ENCODE data around the gene GABPB1. TPM values are rescaled to one million over a fixed set of nuclear protein-coding genes. Genes with fewer than 3 reads are reported as not detected.

GABPB1 gene
- total RNA-seq, 2 experiments from 2014 or later = 37.5 to 38.1 TPM

GRCh38 chr15:50260969-50261496 is 94.0 kb downstream of the GABPB1 start:
- no peak for DNase-seq
- no peaks in the 10 kb centered on the region for H3K36me3 Mint-ChIP-seq (ENCODE audit: low read depth)
- H3K9me3 Mint-ChIP-seq = no peaks in the 10 kb centered on the region
- CTCF ChIA-PET = interaction anchor here (0.8 to 2.5 kb wide), 7 partner anchors 9 to 79 kb away, joined by 3 to 10 read pairs (median 3); partner anchors contain the start of gene SLC27A2
- POLR2A ChIA-PET = interaction anchor here (1.0 to 5.6 kb wide), 11 partner anchors 12 to 1450 kb away, joined by 3 to 80 read pairs (median 6); partner anchors contain the start of genes CEP152, GABPB1, SLC27A2 and USP8
- peak overlapping the region; percentile 90 for H3K27ac Mint-ChIP-seq
- peak overlapping the region; percentile 2 for H3K4me3 Mint-ChIP-seq
- no peaks in the 10 kb centered on the region for H3K27me3 Mint-ChIP-seq
- H3K4me1 Mint-ChIP-seq = peaks cover 79% of the 10 kb centered on the region

- CTCF ChIA-PET = interaction anchor here (1.5 to 2.5 kb wide), 5 partner anchors 10 to 77 kb away, joined by 3 to 10 read pairs (median 5); partner anchors contain the start of gene SLC27A2
- Mint-ChIP-seq H3K27ac (peak overlapping the region; percentile 90), H3K4me3 (no peak overlapping the region)
These were observed 95.7 kb downstream of the GABPB1 start for GRCh38 chr15:50259276-50259675.

GRCh38 chr15:50257924-50258323 is 97.1 kb downstream of the GABPB1 start:
- Mint-ChIP-seq H3K27me3 (no peaks in the 10 kb centered on the region), H3K9me3 (peaks cover 1% of the 10 kb centered on the region), H3K4me1 (peaks cover 70% of the 10 kb centered on the region), H3K36me3 (ENCODE audit: low read depth) (no peaks in the 10 kb centered on the region), H3K4me3 (no peak overlapping the region), H3K27ac (peak overlapping the region; percentile 41)
- CTCF ChIA-PET = interaction anchor here (0.9 to 1.7 kb wide), 2 partner anchors 10 to 58 kb away, joined by 4 to 5 read pairs; no protein-coding TSS in a partner anchor
- no peak for DNase-seq
- POLR2A ChIA-PET = interaction anchor here (0.8 to 1.9 kb wide), 7 partner anchors 9 to 651 kb away, joined by 3 to 10 read pairs (median 7); partner anchors contain the start of genes GABPB1 and SLC27A2

More at GRCh38 chr15:50259276-50259675, 95.7 kb downstream of the GABPB1 start:
- POLR2A ChIA-PET = interaction anchor here (0.6 to 5.6 kb wide), 4 partner anchors 10 to 98 kb away, joined by 3 to 80 read pairs (median 58); partner anchors contain the start of genes GABPB1 and SLC27A2
- Mint-ChIP-seq H3K4me1 (peaks cover 79% of the 10 kb centered on the region), H3K9me3 (peaks cover 1% of the 10 kb centered on the region), H3K27me3 (no peaks in the 10 kb centered on the region), H3K36me3 (ENCODE audit: low read depth) (no peaks in the 10 kb centered on the region)
- DNase-seq = no peak

- no peaks in the 10 kb centered on the region for H3K27me3 Mint-ChIP-seq
- peaks cover 64% of the 10 kb centered on the region for H3K4me1 Mint-ChIP-seq
- no peak overlapping the region for H3K27ac Mint-ChIP-seq
- CTCF ChIA-PET = interaction anchor here (0.9 kb wide), 1 partner anchor 59 kb away, joined by 4 read pairs; no protein-coding TSS in a partner anchor
- DNase-seq = no peak
- no peaks in the 10 kb centered on the region for H3K36me3 Mint-ChIP-seq (ENCODE audit: low read depth)
- no peak overlapping the region for H3K4me3 Mint-ChIP-seq
- POLR2A ChIA-PET = interaction anchor here (0.8 to 1.9 kb wide), 7 partner anchors 8 to 652 kb away, joined by 3 to 10 read pairs (median 7); partner anchors contain the start of genes GABPB1 and SLC27A2
- H3K9me3 Mint-ChIP-seq = peaks cover 1% of the 10 kb centered on the region
These were observed 97.7 kb downstream of the GABPB1 start for GRCh38 chr15:50257332-50257731.

GRCh38 chr15:50256188-50257041 is 98.6 kb downstream of the GABPB1 start:
- H3K27me3 Mint-ChIP-seq = no peaks in the 10 kb centered on the region
- no peaks in the 10 kb centered on the region for H3K36me3 Mint-ChIP-seq (ENCODE audit: low read depth)
- peaks cover 1% of the 10 kb centered on the region for H3K9me3 Mint-ChIP-seq
- no peak overlapping the region for H3K4me3 Mint-ChIP-seq
- ChIA-PET CTCF (no interaction called here), POLR2A (interaction anchor here (1.9 kb wide), 1 partner anchor 9 kb away, joined by 8 read pairs; no protein-coding TSS in a partner anchor)
- peaks cover 58% of the 10 kb centered on the region for H3K4me1 Mint-ChIP-seq
- H3K27ac Mint-ChIP-seq = no peak overlapping the region
- no peak for DNase-seq

GRCh38 chr15:50252556-50252955 is 102.4 kb downstream of the GABPB1 start:
- H3K27ac Mint-ChIP-seq = no peak overlapping the region
- H3K9me3 Mint-ChIP-seq = peaks cover 1% of the 10 kb centered on the region
- H3K4me1 Mint-ChIP-seq = peaks cover 53% of the 10 kb centered on the region
- DNase-seq = no peak
- CTCF ChIA-PET = no interaction called here
- H3K36me3 Mint-ChIP-seq (ENCODE audit: low read depth) = no peaks in the 10 kb centered on the region
- POLR2A ChIA-PET = interaction anchor here (0.9 kb wide), 1 partner anchor 69 kb away, joined by 3 read pairs; no protein-coding TSS in a partner anchor
- H3K4me3 Mint-ChIP-seq = no peak overlapping the region
- no peaks in the 10 kb centered on the region for H3K27me3 Mint-ChIP-seq

- H3K36me3 Mint-ChIP-seq (ENCODE audit: low read depth) = no peaks in the 10 kb centered on the region
- no peak overlapping the region for H3K4me3 Mint-ChIP-seq
- no peak overlapping the region for H3K27ac Mint-ChIP-seq
- CTCF ChIA-PET = interaction anchor here (1.0 kb wide), 1 partner anchor 10 kb away, joined by 3 read pairs; no protein-coding TSS in a partner anchor
- H3K9me3 Mint-ChIP-seq = peaks cover 1% of the 10 kb centered on the region
- POLR2A ChIA-PET = interaction anchor here (0.9 to 5.2 kb wide), 2 partner anchors 9 to 68 kb away, joined by 3 to 74 read pairs; no protein-coding TSS in a partner anchor
- H3K27me3 Mint-ChIP-seq = no peaks in the 10 kb centered on the region
- peaks cover 52% of the 10 kb centered on the region for H3K4me1 Mint-ChIP-seq
- DNase-seq = no peak
These were observed 103.3 kb downstream of the GABPB1 start for GRCh38 chr15:50251638-50252182.

GRCh38 chr15:50250760-50251394 is 104.1 kb downstream of the GABPB1 start:
- ChIA-PET POLR2A (interaction anchor here (5.2 kb wide), 1 partner anchor 10 kb away, joined by 74 read pairs; no protein-coding TSS in a partner anchor), CTCF (no interaction called here)
- Mint-ChIP-seq H3K4me1 (peaks cover 51% of the 10 kb centered on the region), H3K27ac (no peak overlapping the region), H3K36me3 (ENCODE audit: low read depth) (no peaks in the 10 kb centered on the region), H3K9me3 (peaks cover 1% of the 10 kb centered on the region), H3K4me3 (no peak overlapping the region), H3K27me3 (no peaks in the 10 kb centered on the region)
- DNase-seq = no peak

- H3K27me3 Mint-ChIP-seq = no peaks in the 10 kb centered on the region
- no peaks in the 10 kb centered on the region for H3K36me3 Mint-ChIP-seq (ENCODE audit: low read depth)
- H3K4me3 Mint-ChIP-seq = no peak overlapping the region
- no peak overlapping the region for H3K27ac Mint-ChIP-seq
- no peak for DNase-seq
- ChIA-PET CTCF (no interaction called here), POLR2A (interaction anchor here (1.6 to 5.2 kb wide), 3 partner anchors 8 to 67 kb away, joined by 10 to 74 read pairs (median 28); partner anchors contain the start of gene SLC27A2)
- H3K9me3 Mint-ChIP-seq = no peaks in the 10 kb centered on the region
- H3K4me1 Mint-ChIP-seq = peaks cover 50% of the 10 kb centered on the region
These were observed 105.3 kb downstream of the GABPB1 start for GRCh38 chr15:50249704-50250103.

- H3K27me3 Mint-ChIP-seq = no peaks in the 10 kb centered on the region
These were observed 105.9 kb downstream of the GABPB1 start for GRCh38 chr15:50248994-50249582.

GRCh38 chr15:50247819-50248655 is 107.0 kb downstream of the GABPB1 start:
- H3K4me1 Mint-ChIP-seq = peaks cover 51% of the 10 kb centered on the region
- H3K27me3 Mint-ChIP-seq = no peaks in the 10 kb centered on the region
- H3K9me3 Mint-ChIP-seq = peaks cover 2% of the 10 kb centered on the region
- POLR2A ChIA-PET = interaction anchor here (0.9 to 5.2 kb wide), 8 partner anchors 9 to 176 kb away, joined by 3 to 74 read pairs (median 6); partner anchors contain the start of genes GABPB1, SLC27A2 and USP8
- peak; percentile 79 for DNase-seq
- peak overlapping the region; percentile 66 for H3K4me3 Mint-ChIP-seq
- peak overlapping the region; percentile 90 for H3K27ac Mint-ChIP-seq
- CTCF ChIA-PET = interaction anchor here (1.0 to 1.2 kb wide), 3 partner anchors 11 to 69 kb away, joined by 3 to 5 read pairs (median 3); no protein-coding TSS in a partner anchor
- peaks cover 6% of the 10 kb centered on the region for H3K36me3 Mint-ChIP-seq (ENCODE audit: low read depth)

More at GRCh38 chr15:50248994-50249582, 105.9 kb downstream of the GABPB1 start:
- CTCF ChIA-PET = interaction anchor here (0.9 kb wide), 1 partner anchor 11 kb away, joined by 3 read pairs; no protein-coding TSS in a partner anchor
- DNase-seq = no peak
- Mint-ChIP-seq H3K9me3 (no peaks in the 10 kb centered on the region), H3K27ac (peak overlapping the region; percentile 90), H3K4me1 (peaks cover 50% of the 10 kb centered on the region), H3K4me3 (peak overlapping the region; percentile 66), H3K36me3 (ENCODE audit: low read depth) (no peaks in the 10 kb centered on the region)
- POLR2A ChIA-PET = interaction anchor here (0.8 to 5.2 kb wide), 5 partner anchors 9 to 108 kb away, joined by 3 to 74 read pairs (median 10); partner anchors contain the start of genes GABPB1 and SLC27A2

Data from activated CD4-positive, alpha-beta memory T cell treated with anti-CD3 and anti-CD28 coated beads, Interleukin-2, amount 10 ng/mL, durations not matched to agents 7 days and 5 days (primary cell).